ENCODE data around the gene ARMC9.
A peak's percentile ranks its signal among the peaks of the same experiment; 100 is the strongest.
"Not testable (repeated sequence)": the region's sequence is repeated elsewhere in the genome, so short reads cannot be mapped to it uniquely, and the experiment has no call there.

ARMC9 gene

GRCh38 chr2:231184319-231184718 lies 14.1 kb upstream of the ARMC9 start:
- no peak for DNase-seq

GRCh38 chr2:231185050-231185725 lies 13.2 kb upstream of the ARMC9 start:
- DNase-seq: no peak

- no peak for DNase-seq
Observed at GRCh38 chr2:231185886-231186285, 12.5 kb upstream of the ARMC9 start.

GRCh38 chr2:231186325-231186724 lies 12.1 kb upstream of the ARMC9 start:
- DNase-seq: no peak

- DNase-seq: no peak
Observed at GRCh38 chr2:231187736-231188505, 10.5 kb upstream of the ARMC9 start.

GRCh38 chr2:231188506-231189170 lies 9.8 kb upstream of the ARMC9 start:
- DNase-seq: no peak

- no peak for DNase-seq
Observed at GRCh38 chr2:231189171-231189530, 9.3 kb upstream of the ARMC9 start.

- DNase-seq: peak; percentile 66
Observed at GRCh38 chr2:231189571-231190495, 8.6 kb upstream of the ARMC9 start.

GRCh38 chr2:231190531-231191197 lies 7.8 kb upstream of the ARMC9 start:
- peak; percentile 73 for DNase-seq

- DNase-seq: peak; percentile 84
Observed at GRCh38 chr2:231191896-231192872, 6.2 kb upstream of the ARMC9 start.

- DNase-seq: no peak
Observed at GRCh38 chr2:231193216-231193615, 5.2 kb upstream of the ARMC9 start.

GRCh38 chr2:231196592-231196991 lies 1.8 kb upstream of the ARMC9 start:
- no peak for DNase-seq

- DNase-seq: not testable (repeated sequence)
Observed at GRCh38 chr2:231197196-231197595, 1.2 kb upstream of the ARMC9 start.

- DNase-seq: no peak
Observed at GRCh38 chr2:231197706-231198290, 633 bp upstream of the ARMC9 start.

- no peak for DNase-seq
Observed at GRCh38 chr2:231199219-231199618, 788 bp downstream of the ARMC9 start.

- DNase-seq: no peak
Observed at GRCh38 chr2:231200805-231201474, 2.5 kb downstream of the ARMC9 start.

GRCh38 chr2:231201475-231201814 lies 3.0 kb downstream of the ARMC9 start:
- no peak for DNase-seq

GRCh38 chr2:231203087-231203486 lies 4.7 kb downstream of the ARMC9 start:
- no peak for DNase-seq

GRCh38 chr2:231204146-231204545 lies 5.7 kb downstream of the ARMC9 start:
- no peak for DNase-seq

GRCh38 chr2:231204581-231204980 lies 6.2 kb downstream of the ARMC9 start:
- DNase-seq: no peak
